Activated T-cell treated with anti-CD3 and anti-CD28 coated beads, Interleukin-2, amount 50 U/mL, for 24 hours (primary cell): ENCODE data around the gene CCL13.
"Not testable (repeated sequence)": the region's sequence is repeated elsewhere in the genome, so short reads cannot be mapped to it uniquely, and the experiment has no call there.

ENCODE experiments used
- DNase-seq: peaks from one replicate; pipeline ENCODE4 v3.0.0-alpha.2; 2020
- H3K27ac Mint-ChIP-seq: 2 replicates; pipeline ENCODE4 v1.8.0; 2020; ENCODE audit warnings: mild to moderate bottlenecking, mixed read lengths
- H3K27me3 Mint-ChIP-seq: 2 replicates; pipeline ENCODE4 v1.8.0; 2020; ENCODE audit warnings: mixed read lengths
- H3K36me3 Mint-ChIP-seq: 2 replicates; pipeline ENCODE4 v1.8.0; 2020; ENCODE audit warnings: low read depth, mixed read lengths
- H3K4me1 Mint-ChIP-seq: 2 replicates; pipeline ENCODE4 v1.8.0; 2020; ENCODE audit warnings: low read depth, mixed read lengths
- H3K4me3 Mint-ChIP-seq: 2 replicates; pipeline ENCODE4 v1.8.0; 2020; ENCODE audit warnings: mild to moderate bottlenecking, moderate library complexity, mixed read lengths
- H3K9me3 Mint-ChIP-seq: 2 replicates; pipeline ENCODE4 v1.8.0; 2020; ENCODE audit warnings: mixed read lengths

Gene CCL13

DNA sequence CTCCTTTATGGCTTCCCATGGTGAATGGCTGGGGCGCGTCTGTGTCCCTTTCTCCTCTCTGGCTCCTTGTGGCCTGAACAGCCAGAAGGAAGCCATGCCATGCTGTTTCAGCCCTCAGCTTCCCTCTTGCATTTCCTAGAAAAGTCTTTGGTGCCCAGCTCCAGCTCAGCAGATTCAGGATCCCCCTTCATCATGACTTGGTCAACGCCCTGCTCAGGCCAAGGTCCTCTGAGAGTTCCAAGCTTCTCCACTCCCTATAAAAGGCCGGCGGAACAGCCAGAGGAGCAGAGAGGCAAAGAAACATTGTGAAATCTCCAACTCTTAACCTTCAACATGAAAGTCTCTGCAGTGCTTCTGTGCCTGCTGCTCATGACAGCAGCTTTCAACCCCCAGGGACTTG lies at the start of gene CCL13:
TSS of gene CCL13 (plus strand) at position 287 of the 400 bp plus-strand sequence. CDS start at position 334, 47 bp downstream.
- H3K36me3 Mint-ChIP-seq: no peaks in the 10 kb centered on the region
- H3K4me1 Mint-ChIP-seq: no peaks in the 10 kb centered on the region
- H3K4me3 Mint-ChIP-seq: no peak within 1 kb of the TSS
- no peak within 1 kb of the TSS for H3K27ac Mint-ChIP-seq
- H3K27me3 Mint-ChIP-seq: peaks cover 21% of the 10 kb centered on the region
- DNase-seq: no peak
- no peaks in the 10 kb centered on the region for H3K9me3 Mint-ChIP-seq

- no peaks in the 10 kb centered on the region for H3K9me3 Mint-ChIP-seq
- peaks cover 37% of the 10 kb centered on the region for H3K27me3 Mint-ChIP-seq
- peaks cover 2% of the 10 kb centered on the region for H3K4me1 Mint-ChIP-seq
- no peak for DNase-seq
- no peaks in the 10 kb centered on the region for H3K36me3 Mint-ChIP-seq
- H3K27ac Mint-ChIP-seq: no peak overlapping the region
- H3K4me3 Mint-ChIP-seq: no peak overlapping the region
These were observed 49.2 kb upstream of the CCL13 start for GRCh38 chr17:34307110-34307509.

GRCh38 chr17:34308371-34308770 lies 47.9 kb upstream of the CCL13 start:
- DNase-seq: no peak
- H3K27ac Mint-ChIP-seq: no peak overlapping the region
- no peaks in the 10 kb centered on the region for H3K36me3 Mint-ChIP-seq
- peaks cover 2% of the 10 kb centered on the region for H3K4me1 Mint-ChIP-seq
- no peak overlapping the region for H3K4me3 Mint-ChIP-seq
- H3K9me3 Mint-ChIP-seq: no peaks in the 10 kb centered on the region
- peaks cover 42% of the 10 kb centered on the region for H3K27me3 Mint-ChIP-seq

- DNase-seq: no peak
- H3K36me3 Mint-ChIP-seq: no peaks in the 10 kb centered on the region
- no peaks in the 10 kb centered on the region for H3K9me3 Mint-ChIP-seq
- no peak overlapping the region for H3K4me3 Mint-ChIP-seq
- no peak overlapping the region for H3K27ac Mint-ChIP-seq
- peaks cover 2% of the 10 kb centered on the region for H3K4me1 Mint-ChIP-seq
- peaks cover 47% of the 10 kb centered on the region for H3K27me3 Mint-ChIP-seq
These were observed 45.0 kb upstream of the CCL13 start for GRCh38 chr17:34311291-34311690.

GRCh38 chr17:34312080-34312479 lies 44.2 kb upstream of the CCL13 start:
- Mint-ChIP-seq H3K4me1 (peaks cover 2% of the 10 kb centered on the region), H3K27me3 (peaks cover 45% of the 10 kb centered on the region), H3K27ac (no peak overlapping the region), H3K4me3 (no peak overlapping the region), H3K36me3 (no peaks in the 10 kb centered on the region), H3K9me3 (no peaks in the 10 kb centered on the region)
- DNase-seq: no peak

DNA sequence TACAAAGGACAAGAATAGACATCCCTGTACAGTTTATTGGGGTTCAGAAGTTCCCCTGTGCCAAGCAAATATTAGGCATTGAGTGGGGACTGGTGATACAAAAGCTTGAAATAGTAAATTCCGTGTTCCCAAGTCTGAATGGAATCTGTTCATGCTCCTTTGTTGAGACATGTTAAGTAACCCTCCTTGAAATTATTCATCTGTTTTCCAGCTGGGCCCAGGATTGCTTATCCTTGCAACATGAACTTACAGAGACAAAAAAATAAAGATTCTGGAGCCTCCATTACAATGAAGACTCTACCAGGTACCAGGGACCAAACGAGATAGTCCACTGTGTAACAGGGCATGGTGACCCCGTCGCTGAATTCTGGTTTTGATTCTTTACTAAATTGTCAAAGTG lies 43.1 kb upstream of the CCL13 start:
- no peaks in the 10 kb centered on the region for H3K9me3 Mint-ChIP-seq
- no peaks in the 10 kb centered on the region for H3K36me3 Mint-ChIP-seq
- H3K4me1 Mint-ChIP-seq: no peaks in the 10 kb centered on the region
- peaks cover 36% of the 10 kb centered on the region for H3K27me3 Mint-ChIP-seq
- no peak overlapping the region for H3K27ac Mint-ChIP-seq
- H3K4me3 Mint-ChIP-seq: no peak overlapping the region
- no peak for DNase-seq

DNA sequence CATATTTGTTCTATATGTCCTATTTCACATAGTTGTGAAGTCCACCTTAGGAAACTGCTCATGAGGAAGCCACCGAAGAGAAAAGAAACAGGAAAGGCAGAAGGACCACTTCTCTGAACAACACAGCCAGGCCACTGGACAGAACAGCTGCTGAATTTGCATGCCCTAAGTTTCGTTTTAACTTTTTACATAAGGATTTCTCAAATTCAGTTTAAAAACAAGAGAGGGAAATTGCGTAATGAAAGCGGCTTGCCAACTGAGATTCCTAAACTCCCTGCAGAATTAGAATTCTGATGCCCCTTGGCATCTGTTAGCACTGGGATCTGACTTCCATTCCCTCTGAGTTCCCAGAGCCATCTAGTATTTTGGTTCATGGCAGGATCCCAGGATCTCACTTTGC lies 42.0 kb upstream of the CCL13 start:
- Mint-ChIP-seq H3K9me3 (no peaks in the 10 kb centered on the region), H3K36me3 (no peaks in the 10 kb centered on the region), H3K4me1 (no peaks in the 10 kb centered on the region), H3K27ac (no peak overlapping the region), H3K27me3 (peaks cover 35% of the 10 kb centered on the region), H3K4me3 (no peak overlapping the region)
- DNase-seq: no peak

DNA sequence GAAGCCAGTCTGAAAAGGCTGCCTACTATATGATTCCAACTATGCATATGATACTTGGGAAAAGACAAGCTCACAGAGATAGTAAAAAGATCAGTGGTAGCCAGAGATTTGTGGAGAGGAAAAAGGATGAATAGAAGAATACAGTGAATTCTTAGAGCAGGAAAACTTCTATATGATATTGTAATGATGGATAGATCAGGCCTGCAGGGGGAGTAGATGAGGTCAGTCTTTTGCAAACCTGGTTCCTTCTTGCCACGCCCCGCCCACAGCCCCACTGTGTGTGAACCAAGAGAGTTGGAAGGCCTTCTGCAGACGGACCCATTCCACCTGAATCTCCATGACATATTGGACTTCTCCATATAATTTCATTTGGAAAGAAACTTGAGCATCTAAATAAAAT lies 37.8 kb upstream of the CCL13 start:
- H3K4me1 Mint-ChIP-seq: no peaks in the 10 kb centered on the region
- no peak for DNase-seq
- no peaks in the 10 kb centered on the region for H3K36me3 Mint-ChIP-seq
- no peaks in the 10 kb centered on the region for H3K9me3 Mint-ChIP-seq
- no peak overlapping the region for H3K4me3 Mint-ChIP-seq
- peaks cover 28% of the 10 kb centered on the region for H3K27me3 Mint-ChIP-seq
- H3K27ac Mint-ChIP-seq: no peak overlapping the region

DNA sequence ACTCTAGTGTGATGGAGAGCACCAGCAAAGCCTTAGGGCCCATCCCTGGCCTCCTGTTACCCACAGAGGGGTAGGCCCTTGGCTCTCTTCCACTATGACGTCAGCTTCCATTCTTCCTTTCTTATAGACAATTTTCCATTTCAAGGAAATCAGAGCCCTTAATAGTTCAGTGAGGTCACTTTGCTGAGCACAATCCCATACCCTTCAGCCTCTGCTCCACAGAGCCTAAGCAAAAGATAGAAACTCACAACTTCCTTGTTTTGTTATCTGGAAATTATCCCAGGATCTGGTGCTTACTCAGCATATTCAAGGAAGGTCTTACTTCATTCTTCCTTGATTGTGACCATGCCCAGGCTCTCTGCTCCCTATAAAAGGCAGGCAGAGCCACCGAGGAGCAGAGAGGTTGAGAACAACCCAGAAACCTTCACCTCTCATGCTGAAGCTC lies 37.2 kb upstream of the CCL13 start, which contains the start of gene CCL8:
TSS of gene CCL8 (plus strand) at position 397 of the 445 bp plus-strand sequence. CDS start 67 bp downstream, outside the sequence.
- Mint-ChIP-seq H3K4me3 (no peak within 1 kb of the TSS), H3K27ac (no peak within 1 kb of the TSS), H3K27me3 (peaks cover 26% of the 10 kb centered on the region), H3K36me3 (no peaks in the 10 kb centered on the region), H3K9me3 (peaks cover 3% of the 10 kb centered on the region), H3K4me1 (no peaks in the 10 kb centered on the region)
- DNase-seq: no peak

GRCh38 chr17:34321964-34322363 lies 34.3 kb upstream of the CCL13 start:
- no peak overlapping the region for H3K27ac Mint-ChIP-seq
- H3K27me3 Mint-ChIP-seq: peaks cover 31% of the 10 kb centered on the region
- peaks cover 13% of the 10 kb centered on the region for H3K9me3 Mint-ChIP-seq
- H3K4me1 Mint-ChIP-seq: no peaks in the 10 kb centered on the region
- H3K4me3 Mint-ChIP-seq: no peak overlapping the region
- no peaks in the 10 kb centered on the region for H3K36me3 Mint-ChIP-seq
- no peak for DNase-seq

GRCh38 chr17:34327580-34327979 lies 28.7 kb upstream of the CCL13 start:
- H3K36me3 Mint-ChIP-seq, H3K4me3 Mint-ChIP-seq, H3K27ac Mint-ChIP-seq, H3K4me1 Mint-ChIP-seq, DNase-seq: not testable (repeated sequence)
- H3K27me3 Mint-ChIP-seq: peaks cover 49% of the 10 kb centered on the region
- peaks cover 13% of the 10 kb centered on the region for H3K9me3 Mint-ChIP-seq

GRCh38 chr17:34337701-34338100 lies 18.6 kb upstream of the CCL13 start:
- no peaks in the 10 kb centered on the region for H3K4me1 Mint-ChIP-seq
- peaks cover 62% of the 10 kb centered on the region for H3K27me3 Mint-ChIP-seq
- H3K9me3 Mint-ChIP-seq: no peaks in the 10 kb centered on the region
- no peak for DNase-seq
- no peak overlapping the region for H3K27ac Mint-ChIP-seq
- H3K4me3 Mint-ChIP-seq: no peak overlapping the region
- no peaks in the 10 kb centered on the region for H3K36me3 Mint-ChIP-seq

GRCh38 chr17:34339138-34339770 lies 17.0 kb upstream of the CCL13 start:
- no peak overlapping the region for H3K27ac Mint-ChIP-seq
- DNase-seq: no peak
- H3K36me3 Mint-ChIP-seq: no peaks in the 10 kb centered on the region
- peaks cover 70% of the 10 kb centered on the region for H3K27me3 Mint-ChIP-seq
- no peaks in the 10 kb centered on the region for H3K4me1 Mint-ChIP-seq
- H3K4me3 Mint-ChIP-seq: no peak overlapping the region
- H3K9me3 Mint-ChIP-seq: no peaks in the 10 kb centered on the region

GRCh38 chr17:34341916-34342315 lies 14.4 kb upstream of the CCL13 start:
- Mint-ChIP-seq H3K27ac (no peak overlapping the region), H3K4me1 (no peaks in the 10 kb centered on the region), H3K9me3 (no peaks in the 10 kb centered on the region), H3K4me3 (no peak overlapping the region), H3K27me3 (peaks cover 66% of the 10 kb centered on the region), H3K36me3 (no peaks in the 10 kb centered on the region)
- DNase-seq: no peak

GRCh38 chr17:34347063-34347462 lies 9.2 kb upstream of the CCL13 start:
- Mint-ChIP-seq H3K27me3 (peaks cover 48% of the 10 kb centered on the region), H3K4me3 (no peak overlapping the region), H3K27ac (no peak overlapping the region)

DNA sequence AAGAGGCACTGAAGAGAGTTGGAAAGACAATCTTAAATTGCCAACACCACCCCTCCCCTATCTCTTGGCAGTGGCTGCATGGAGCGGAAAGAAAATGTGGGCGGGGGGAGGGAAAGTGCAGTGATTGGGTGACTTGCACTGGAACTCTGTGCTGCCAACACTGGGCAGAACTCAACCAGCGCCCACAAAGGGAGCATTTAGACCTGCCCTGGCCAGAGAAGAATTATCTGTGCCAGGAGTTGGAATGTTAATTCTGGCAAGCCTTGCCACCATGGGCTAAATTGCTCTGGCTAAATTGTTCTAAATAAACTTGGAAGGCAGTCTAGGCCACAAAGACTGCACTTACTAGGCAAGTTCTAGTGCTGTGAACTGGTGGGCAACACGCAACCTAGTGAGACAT lies 6.5 kb upstream of the CCL13 start:
- no peaks in the 10 kb centered on the region for H3K36me3 Mint-ChIP-seq
- H3K9me3 Mint-ChIP-seq: no peaks in the 10 kb centered on the region
- peaks cover 33% of the 10 kb centered on the region for H3K27me3 Mint-ChIP-seq
- H3K4me1 Mint-ChIP-seq: no peaks in the 10 kb centered on the region
- no peak overlapping the region for H3K4me3 Mint-ChIP-seq
- H3K27ac Mint-ChIP-seq: no peak overlapping the region
- DNase-seq: no peak

More at GRCh38 chr17:34347063-34347462, 9.2 kb upstream of the CCL13 start:
- Mint-ChIP-seq H3K4me1 (no peaks in the 10 kb centered on the region), H3K36me3 (no peaks in the 10 kb centered on the region), H3K9me3 (no peaks in the 10 kb centered on the region)
- no peak for DNase-seq
